Inflammatory macrophage treated with lipopolysaccharide for 4 hours (primary cell): ENCODE results near the gene MYO15A.

ENCODE experiments used
- DNase-seq: peaks from one replicate; pipeline ENCODE4 v3.0.0-alpha.2; 2020

MYO15A gene, protein sequence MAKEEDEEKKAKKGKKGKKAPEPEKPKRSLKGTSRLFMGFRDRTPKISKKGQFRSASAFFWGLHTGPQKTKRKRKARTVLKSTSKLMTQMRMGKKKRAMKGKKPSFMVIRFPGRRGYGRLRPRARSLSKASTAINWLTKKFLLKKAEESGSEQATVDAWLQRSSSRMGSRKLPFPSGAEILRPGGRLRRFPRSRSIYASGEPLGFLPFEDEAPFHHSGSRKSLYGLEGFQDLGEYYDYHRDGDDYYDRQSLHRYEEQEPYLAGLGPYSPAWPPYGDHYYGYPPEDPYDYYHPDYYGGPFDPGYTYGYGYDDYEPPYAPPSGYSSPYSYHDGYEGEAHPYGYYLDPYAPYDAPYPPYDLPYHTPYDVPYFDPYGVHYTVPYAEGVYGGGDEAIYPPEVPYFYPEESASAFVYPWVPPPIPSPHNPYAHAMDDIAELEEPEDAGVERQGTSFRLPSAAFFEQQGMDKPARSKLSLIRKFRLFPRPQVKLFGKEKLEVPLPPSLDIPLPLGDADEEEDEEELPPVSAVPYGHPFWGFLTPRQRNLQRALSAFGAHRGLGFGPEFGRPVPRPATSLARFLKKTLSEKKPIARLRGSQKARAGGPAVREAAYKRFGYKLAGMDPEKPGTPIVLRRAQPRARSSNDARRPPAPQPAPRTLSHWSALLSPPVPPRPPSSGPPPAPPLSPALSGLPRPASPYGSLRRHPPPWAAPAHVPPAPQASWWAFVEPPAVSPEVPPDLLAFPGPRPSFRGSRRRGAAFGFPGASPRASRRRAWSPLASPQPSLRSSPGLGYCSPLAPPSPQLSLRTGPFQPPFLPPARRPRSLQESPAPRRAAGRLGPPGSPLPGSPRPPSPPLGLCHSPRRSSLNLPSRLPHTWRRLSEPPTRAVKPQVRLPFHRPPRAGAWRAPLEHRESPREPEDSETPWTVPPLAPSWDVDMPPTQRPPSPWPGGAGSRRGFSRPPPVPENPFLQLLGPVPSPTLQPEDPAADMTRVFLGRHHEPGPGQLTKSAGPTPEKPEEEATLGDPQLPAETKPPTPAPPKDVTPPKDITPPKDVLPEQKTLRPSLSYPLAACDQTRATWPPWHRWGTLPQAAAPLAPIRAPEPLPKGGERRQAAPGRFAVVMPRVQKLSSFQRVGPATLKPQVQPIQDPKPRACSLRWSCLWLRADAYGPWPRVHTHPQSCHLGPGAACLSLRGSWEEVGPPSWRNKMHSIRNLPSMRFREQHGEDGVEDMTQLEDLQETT (N-terminal part only)

GRCh38 chr17:18108401-18109312 is at the start of gene MYO15A:
Gene MYO15A, plus strand, starts transcription at chr17:18108756. Its CDS starts 10,045 bp downstream, at chr17:18118801.
- DNase-seq, result no peak

GRCh38 chr17:18059283-18059682 is 49.3 kb upstream of the MYO15A start:
- no peak for DNase-seq

- no peak for DNase-seq
These were observed 44.5 kb upstream of the MYO15A start for GRCh38 chr17:18064053-18064452.

GRCh38 chr17:18065546-18065945 is 43.0 kb upstream of the MYO15A start:
- DNase-seq, result no peak

DNA sequence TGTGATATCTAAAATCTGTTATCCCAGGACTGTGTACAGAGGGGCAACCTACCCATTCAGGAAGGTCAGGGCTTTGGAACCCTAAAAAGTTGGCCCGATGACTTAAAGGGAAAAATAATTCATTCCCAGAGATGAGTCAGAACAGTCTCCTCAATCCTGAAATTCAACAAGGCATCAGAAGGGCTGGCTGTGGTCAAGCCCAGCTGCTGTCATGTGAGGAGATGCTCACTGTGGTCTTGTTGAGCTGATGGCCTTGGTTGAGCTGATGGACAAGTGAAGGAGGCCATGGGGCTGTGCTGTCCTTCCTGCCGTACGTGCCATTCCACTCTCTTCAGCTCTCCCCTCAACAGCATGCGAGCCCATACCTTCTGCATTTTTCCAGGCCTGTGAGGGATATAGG is 41.7 kb upstream of the MYO15A start:
- DNase-seq, result no peak

DNA sequence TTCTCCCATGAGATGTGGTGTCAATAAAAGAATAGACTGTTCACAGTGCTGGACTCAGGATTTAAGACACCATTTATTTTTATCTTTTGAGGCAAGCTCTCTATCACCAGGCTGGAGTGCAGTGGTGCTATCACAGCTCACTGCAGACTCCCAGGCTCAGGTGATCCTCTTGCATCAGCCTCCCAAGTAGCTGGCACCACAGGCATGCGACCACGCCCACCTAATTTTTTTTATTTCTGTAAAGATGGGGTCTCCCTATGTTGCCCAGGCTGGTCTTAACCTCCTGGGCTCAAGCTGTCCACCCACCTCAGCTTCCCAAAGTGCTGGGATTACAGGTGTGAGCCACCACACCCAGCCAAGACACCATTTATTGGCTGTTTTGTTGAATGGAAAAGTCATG is 39.5 kb upstream of the MYO15A start:
- no peak for DNase-seq

GRCh38 chr17:18070861-18071340 is 37.7 kb upstream of the MYO15A start:
- no peak for DNase-seq

GRCh38 chr17:18071751-18072150 is 36.8 kb upstream of the MYO15A start:
- DNase-seq, result no peak

DNA sequence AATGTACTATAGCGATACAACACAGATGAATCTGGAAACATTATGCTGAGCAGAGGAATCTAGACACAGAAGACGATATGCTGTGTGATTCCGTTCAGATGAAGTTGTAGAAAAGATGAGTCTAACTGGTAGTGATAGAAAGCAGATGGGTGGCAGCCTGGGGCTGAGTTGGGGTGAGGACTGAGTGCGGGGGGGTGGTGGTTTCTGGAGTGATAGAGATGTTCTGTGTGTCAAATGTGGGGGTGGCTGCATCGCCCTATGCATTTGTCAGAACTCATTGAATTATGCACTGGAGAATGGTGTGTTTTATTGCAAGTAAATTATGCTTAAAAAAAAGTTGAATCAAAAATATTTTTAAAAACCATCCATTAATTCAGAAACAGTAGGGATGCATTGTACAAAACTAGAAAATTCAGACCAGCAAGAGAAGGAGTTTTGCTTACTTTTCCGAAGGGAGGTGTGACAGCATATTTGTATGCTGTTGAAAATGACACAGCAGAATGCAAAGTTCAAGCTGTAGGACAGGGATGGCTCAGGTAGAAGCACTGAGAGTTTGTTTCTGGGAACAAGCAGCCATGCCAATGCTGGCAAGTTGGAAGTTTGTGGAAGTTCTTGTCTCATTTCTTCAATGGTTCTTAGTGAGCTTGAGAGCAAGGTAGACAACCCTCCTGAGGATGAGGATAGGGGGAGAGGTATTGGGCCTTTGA is 33.8 kb upstream of the MYO15A start:
- DNase-seq, result no peak

- DNase-seq, result no peak
These were observed 31.6 kb upstream of the MYO15A start for GRCh38 chr17:18076936-18077335.

GRCh38 chr17:18079543-18079942 is 29.0 kb upstream of the MYO15A start:
- DNase-seq, result no peak

GRCh38 chr17:18084256-18084655 is 24.3 kb upstream of the MYO15A start:
- DNase-seq, result no peak

GRCh38 chr17:18087610-18088491 is 20.7 kb upstream of the MYO15A start, which contains the start of gene DRG2:
Gene DRG2, plus strand, starts transcription at chr17:18087948. Its CDS starts 76 bp downstream, at chr17:18088024.
- DNase-seq, result peak; percentile 86

- no peak for DNase-seq
These were observed 18.9 kb upstream of the MYO15A start for GRCh38 chr17:18089613-18090012.

- peak; percentile 38 for DNase-seq
These were observed 14.7 kb upstream of the MYO15A start for GRCh38 chr17:18093616-18094408.

DNA sequence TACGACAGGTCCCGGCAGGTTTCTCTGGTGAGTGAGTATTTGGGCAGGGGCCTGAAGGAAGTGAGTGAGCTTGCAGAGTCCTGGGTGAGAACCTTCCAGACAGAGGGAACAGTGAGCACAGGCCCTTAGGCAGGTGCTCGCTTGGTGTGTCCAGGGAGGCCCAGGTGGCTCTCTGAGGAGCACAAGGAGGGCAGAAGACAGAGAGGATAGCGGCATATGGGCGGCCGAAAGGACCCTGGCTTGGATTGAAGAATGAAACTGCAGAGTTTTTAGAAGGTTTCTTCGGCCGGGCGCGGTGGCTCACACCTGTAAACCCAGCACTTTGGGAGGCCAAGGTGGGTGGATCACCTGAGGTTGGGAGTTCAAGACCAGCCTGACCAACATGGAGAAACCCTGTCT is 14.1 kb upstream of the MYO15A start:
- DNase-seq, result no peak

DNA sequence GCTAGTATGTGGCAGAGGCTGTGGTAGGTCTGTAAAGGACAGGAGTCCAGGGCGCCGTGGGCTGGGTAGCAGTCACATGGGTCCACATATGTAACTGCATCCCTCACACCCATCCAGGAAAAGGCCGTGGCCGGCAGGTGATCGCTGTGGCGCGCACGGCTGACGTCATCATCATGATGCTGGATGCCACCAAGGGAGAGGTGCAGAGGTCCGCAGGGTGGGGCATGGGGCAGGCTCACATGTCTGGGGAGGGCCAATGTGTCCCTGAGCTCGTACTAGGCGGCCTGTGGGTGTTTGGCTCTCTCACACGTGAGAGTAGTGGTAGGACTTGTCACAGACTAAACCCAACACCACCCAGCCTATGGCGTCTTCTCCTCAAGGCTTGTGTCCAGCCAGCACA is 9.0 kb upstream of the MYO15A start:
- DNase-seq, result no peak

DNA sequence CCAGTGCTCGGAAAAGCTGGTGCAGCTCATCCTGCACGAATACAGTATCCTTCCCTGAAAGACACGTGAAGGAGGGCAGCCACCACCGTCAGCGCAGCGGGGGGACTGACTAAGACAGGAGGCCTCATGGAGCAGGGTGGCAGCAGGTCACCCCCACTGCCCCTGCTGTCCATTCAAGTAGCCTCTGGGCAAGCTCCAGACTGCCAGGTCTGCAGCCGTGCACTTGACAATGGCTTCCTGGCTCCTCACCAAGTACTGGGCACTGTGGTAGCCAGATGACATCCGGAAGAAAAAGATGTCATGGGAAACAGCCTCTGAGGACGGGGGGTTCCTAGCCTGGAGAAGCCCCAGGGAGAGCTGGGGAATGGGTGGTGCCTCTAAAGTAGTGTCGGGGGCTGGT is 7.9 kb upstream of the MYO15A start:
- DNase-seq, result no peak

GRCh38 chr17:18101828-18102227 is 6.7 kb upstream of the MYO15A start:
- DNase-seq, result no peak
